ENCODE data around the gene TOX4. TPM values are rescaled to one million over a fixed set of nuclear protein-coding genes. Genes with fewer than 3 reads are reported as not detected.

The TOX4 gene
- total RNA-seq, 2 donors from 2014 or later = 68.9 to 72.4 TPM

DNA sequence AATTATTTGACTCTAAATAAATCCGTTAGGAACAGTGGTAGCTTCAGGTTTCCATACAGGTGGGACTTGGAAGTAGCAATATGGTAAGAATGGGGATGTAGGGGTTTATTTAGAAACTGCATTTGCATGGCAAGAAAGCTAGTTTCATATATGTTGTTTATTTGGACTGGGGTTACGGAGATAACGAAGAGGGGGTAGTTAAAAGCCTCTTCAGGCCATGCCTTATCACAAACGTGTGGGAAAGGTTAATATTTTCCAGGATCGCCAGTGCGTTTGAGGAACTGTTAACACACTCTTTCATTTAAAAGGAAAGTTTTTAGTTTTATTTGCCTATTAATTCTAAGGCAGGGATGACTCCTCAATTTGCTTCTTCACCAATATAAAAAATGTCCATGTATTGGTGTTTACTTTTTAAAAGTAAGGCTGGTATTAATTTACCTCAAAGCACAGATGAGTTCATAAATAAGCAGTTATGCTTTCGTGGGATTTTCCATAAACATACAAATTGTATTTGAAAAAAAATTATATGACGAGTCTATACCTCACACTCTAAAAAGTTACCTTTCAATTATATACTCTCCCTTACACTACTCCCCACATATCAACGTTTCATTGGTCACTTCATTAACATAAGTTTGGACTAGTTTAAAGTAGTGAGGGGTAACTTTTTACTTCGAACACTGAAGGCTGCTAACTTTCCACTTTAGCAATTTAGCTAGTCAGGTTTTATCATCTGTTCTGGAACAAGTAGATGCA, 1.1 kb upstream of the TOX4 start:
- DNase-seq (no peak), ATAC-seq (replicated peaks in 1 of 2) (no peak)
- H3K36me3 Mint-ChIP-seq (ENCODE audit: insufficient read depth in 2 of 2) = peaks cover 3 to 12% of the 10 kb centered on the region in 2 donors
- peak overlapping the region; percentile 83 to 100 for H3K4me3 Mint-ChIP-seq
- no peaks in the 10 kb centered on the region for H3K27me3 Mint-ChIP-seq (ENCODE audit: low read depth)
- peak overlapping the region; percentile 93 for H3K27ac Mint-ChIP-seq
- no peaks in the 10 kb centered on the region for H3K9me3 Mint-ChIP-seq
- H3K4me1 Mint-ChIP-seq (ENCODE audit: low read depth) = peaks cover 29% of the 10 kb centered on the region

DNA sequence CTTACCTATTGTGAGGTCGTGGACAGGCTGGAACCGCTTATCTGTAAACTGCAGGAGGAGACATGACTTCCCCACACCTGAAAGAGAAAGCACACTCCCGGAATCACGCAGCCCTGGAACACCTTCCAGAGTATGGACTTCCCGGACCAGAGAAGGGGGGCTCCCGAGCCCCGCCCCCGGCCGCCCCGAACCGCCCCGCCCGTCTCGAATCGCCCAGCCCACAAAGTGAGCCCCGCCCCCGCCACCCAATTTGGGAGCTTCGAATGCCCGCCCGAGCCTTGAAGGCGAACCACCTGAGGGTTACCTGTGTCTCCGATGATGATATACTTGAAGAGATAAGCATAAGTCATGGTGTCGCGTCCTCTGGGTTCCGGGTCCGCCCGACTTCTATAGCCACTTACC, 471 bp upstream of the TOX4 start:
- ATAC-seq (replicated peaks in 1 of 2) = peak in 1 of 2 donors; percentile 53
- Mint-ChIP-seq H3K4me1 (ENCODE audit: low read depth) (peaks cover 29% of the 10 kb centered on the region), H3K36me3 (ENCODE audit: insufficient read depth in 2 of 2) (peaks cover 3 to 12% of the 10 kb centered on the region in 2 donors), H3K4me3 (peak overlapping the region; percentile 83 to 100), H3K27ac (peak overlapping the region; percentile 93), H3K27me3 (ENCODE audit: low read depth) (no peaks in the 10 kb centered on the region), H3K9me3 (no peaks in the 10 kb centered on the region)
- peak in 1 of 2 donors; percentile 79 for DNase-seq

DNA sequence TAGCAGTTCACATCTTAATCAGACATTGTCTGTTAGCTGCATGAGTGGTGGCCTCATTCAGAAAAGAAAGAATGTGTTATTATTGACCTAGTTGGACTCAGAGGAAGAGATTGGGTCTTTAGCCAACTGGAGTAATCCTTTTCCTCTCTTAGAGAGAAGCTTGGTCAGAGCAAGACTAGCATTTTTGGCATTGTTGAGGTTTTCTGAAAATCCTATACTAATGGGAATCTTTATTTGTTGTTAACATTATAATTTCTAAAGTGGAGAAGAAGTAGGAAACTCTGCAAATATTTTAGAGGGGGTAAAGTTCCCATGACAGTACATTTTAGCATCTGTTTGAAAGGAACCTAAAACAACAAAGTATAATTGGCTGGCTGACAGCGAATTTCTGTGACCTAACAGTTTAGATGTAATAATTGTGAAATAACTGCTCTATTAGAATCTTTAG, 9.7 kb downstream of the TOX4 start:
- Mint-ChIP-seq H3K36me3 (ENCODE audit: insufficient read depth in 2 of 2) (peaks cover 0 to 17% of the 10 kb centered on the region in 2 donors), H3K9me3 (no peaks in the 10 kb centered on the region), H3K4me3 (no peak overlapping the region), H3K27ac (no peak overlapping the region), H3K27me3 (ENCODE audit: low read depth) (no peaks in the 10 kb centered on the region), H3K4me1 (ENCODE audit: low read depth) (peaks cover 9% of the 10 kb centered on the region)
- ATAC-seq (replicated peaks in 1 of 2) (no peak), DNase-seq (no peak)

DNA sequence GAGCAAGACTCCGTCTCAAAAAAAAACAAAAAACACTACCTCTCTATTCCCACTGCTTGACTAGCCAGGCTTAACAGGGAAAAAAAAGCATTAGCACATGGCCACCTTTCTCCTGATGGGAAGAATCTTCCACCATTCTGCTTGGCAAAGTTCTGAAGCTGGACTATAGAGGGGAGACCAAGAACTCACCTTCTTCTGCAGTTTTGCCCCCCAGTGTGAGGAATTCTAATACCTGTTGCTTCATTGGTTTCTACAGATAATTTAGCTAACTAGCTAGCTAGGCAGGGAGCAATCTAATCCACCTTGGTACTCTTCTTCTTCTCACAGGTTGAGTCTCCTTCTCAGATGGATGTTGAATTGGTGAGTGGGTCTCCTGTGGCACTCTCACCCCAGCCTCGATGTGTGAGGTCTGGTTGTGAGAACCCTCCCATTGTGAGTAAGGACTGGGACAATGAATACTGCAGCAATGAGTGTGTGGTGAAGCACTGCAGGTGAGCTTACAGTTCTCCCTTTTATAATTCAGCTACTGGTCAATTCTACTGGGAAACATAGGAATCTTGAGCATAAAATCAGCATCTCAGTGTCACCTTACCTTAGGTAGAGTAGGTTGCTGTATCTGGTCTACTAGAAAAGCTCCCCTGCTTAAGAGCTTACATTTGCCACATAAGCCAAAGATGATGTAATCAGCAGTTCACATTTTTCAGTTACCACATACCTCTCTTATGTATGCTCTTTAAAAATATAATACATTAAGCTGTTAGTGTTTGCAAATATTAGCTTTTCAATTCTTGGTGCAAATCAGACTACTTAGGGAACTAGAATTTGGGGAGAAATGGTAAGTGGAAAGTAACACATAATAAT, 18.1 kb downstream of the TOX4 start:
- Mint-ChIP-seq H3K27me3 (ENCODE audit: low read depth) (no peaks in the 10 kb centered on the region), H3K4me1 (ENCODE audit: low read depth) (peaks cover 20% of the 10 kb centered on the region), H3K4me3 (no peak overlapping the region), H3K36me3 (ENCODE audit: insufficient read depth in 2 of 2) (peaks cover 10 to 31% of the 10 kb centered on the region in 2 donors), H3K9me3 (no peaks in the 10 kb centered on the region), H3K27ac (peak overlapping the region; percentile 73)
- DNase-seq (no peak), ATAC-seq (replicated peaks in 1 of 2) (no peak)

DNA sequence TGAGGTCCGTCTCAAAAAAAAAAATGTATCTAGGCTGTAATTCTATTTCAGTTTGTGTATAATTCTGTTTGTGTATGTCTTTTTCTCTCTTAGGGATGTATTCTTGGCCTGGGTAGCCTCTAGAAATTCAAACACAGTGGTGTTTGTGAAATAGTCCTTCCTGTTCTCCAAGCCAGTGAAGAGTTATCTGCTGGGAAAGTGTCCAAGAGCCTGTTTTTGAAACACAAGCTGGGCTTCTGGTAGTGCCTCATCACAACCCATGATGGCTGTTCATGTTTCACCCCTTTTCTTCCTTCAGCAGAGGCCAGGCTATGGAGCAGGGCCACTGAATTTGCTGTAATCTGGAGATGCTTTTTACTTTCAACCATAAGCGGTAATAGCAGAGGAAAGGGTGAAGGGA, 19.5 kb downstream of the TOX4 start:
- Mint-ChIP-seq H3K9me3 (no peaks in the 10 kb centered on the region), H3K4me3 (no peak overlapping the region), H3K4me1 (ENCODE audit: low read depth) (peaks cover 23% of the 10 kb centered on the region), H3K36me3 (ENCODE audit: insufficient read depth in 2 of 2) (peaks cover 10 to 28% of the 10 kb centered on the region in 2 donors), H3K27ac (no peak overlapping the region), H3K27me3 (ENCODE audit: low read depth) (no peaks in the 10 kb centered on the region)
- no peak for DNase-seq
- no peak for ATAC-seq (replicated peaks in 1 of 2)

DNA sequence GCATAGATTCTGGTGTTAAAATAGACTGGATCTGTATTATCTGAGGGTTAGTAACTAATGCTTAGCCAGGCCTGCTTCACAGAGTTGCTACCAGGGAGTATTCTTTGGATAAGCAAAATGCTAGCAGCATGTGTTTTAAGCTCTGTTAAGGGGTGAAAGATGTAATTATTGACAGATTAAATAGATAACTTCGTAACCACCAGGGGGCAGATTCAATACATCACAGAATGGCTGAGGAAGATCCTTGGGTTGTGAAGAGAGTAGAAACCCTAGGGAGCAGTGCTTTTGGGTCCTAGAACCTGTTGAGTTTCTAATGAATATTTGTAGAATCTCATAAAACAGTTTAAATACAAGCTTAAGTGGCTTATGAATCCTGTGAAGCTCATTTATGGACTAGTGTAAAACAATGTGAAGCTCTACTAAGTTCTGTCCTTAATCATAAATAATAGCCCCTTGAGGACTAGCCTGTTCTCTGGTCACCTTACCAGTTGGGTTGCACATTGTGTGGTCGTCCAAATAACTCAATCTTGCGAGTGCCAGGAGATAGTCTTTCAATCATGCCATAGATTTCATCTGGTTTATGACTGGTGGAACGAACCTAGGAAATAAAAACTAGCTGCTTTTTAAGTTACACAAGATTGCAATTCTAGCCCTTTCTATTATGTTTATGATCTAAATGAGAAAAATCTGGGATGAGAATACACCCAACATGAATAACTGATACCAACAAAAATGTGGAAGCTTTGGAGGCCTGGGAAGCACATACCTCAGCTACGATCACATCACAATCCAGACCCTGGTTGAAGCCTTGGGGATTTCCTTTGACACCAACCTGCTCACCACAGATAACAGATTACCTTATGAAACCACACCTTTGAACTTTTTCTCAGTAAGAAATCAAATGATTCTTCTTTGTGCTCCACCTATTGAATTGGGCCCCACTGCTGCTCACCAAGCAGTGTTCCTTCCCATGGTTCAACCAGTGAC, 21.8 kb downstream of the TOX4 start:
- peak; percentile 72 to 83 for ATAC-seq (replicated peaks in 1 of 2)
- peaks cover 28% of the 10 kb centered on the region for H3K4me1 Mint-ChIP-seq (ENCODE audit: low read depth)
- peak; percentile 24 to 27 for DNase-seq
- peaks cover 9 to 23% of the 10 kb centered on the region in 2 donors for H3K36me3 Mint-ChIP-seq (ENCODE audit: insufficient read depth in 2 of 2)
- peak overlapping the region; percentile 86 for H3K27ac Mint-ChIP-seq
- no peaks in the 10 kb centered on the region for H3K9me3 Mint-ChIP-seq
- no peaks in the 10 kb centered on the region for H3K27me3 Mint-ChIP-seq (ENCODE audit: low read depth)
- H3K4me3 Mint-ChIP-seq = peak overlapping the region; percentile 13 to 40

DNA sequence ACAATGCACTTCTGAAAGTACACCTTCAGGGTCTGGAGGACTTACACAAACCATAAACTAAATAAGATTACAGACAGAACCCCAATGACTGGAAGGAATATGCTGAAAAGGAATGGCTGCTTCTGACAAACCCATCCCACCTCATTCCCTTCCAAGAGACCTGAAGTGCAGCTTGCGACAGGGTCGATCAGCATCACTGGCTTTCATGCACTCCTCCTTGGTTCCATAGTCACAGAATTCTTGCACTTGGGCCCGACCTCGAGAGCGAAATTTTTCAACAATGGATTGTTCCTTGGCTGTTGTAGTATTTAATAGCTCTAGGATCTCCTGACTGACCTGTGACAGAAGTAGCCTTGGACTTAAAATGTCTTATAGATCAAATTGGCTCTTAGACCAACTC, 24.6 kb downstream of the TOX4 start:
- peaks cover 46% of the 10 kb centered on the region for H3K4me1 Mint-ChIP-seq (ENCODE audit: low read depth)
- ATAC-seq (replicated peaks in 1 of 2) = no peak
- no peaks in the 10 kb centered on the region for H3K27me3 Mint-ChIP-seq (ENCODE audit: low read depth)
- no peak overlapping the region for H3K4me3 Mint-ChIP-seq
- no peak for DNase-seq
- peaks cover 4 to 18% of the 10 kb centered on the region in 2 donors for H3K36me3 Mint-ChIP-seq (ENCODE audit: insufficient read depth in 2 of 2)
- peak overlapping the region; percentile 1 for H3K27ac Mint-ChIP-seq
- H3K9me3 Mint-ChIP-seq = no peaks in the 10 kb centered on the region

DNA sequence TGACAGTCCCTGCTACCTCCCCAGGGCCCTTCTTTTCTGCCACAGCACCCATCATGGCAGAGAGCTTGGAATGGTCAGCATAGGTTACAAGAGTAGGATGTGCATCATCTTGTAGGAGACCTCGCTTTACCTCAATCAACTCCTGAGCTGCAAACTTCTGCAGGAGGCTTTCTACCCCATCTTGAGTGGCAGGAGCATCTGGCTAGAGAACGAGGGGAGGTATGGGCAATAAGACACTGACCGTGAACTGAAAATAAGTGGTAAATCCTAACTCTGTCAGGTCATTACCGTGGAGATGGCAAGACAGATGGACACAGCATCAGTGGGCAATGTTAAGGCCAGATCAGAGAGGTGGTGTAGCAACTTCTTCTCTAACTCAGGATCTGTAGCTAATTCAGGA, 26.4 kb downstream of the TOX4 start:
- Mint-ChIP-seq H3K27me3 (ENCODE audit: low read depth) (no peaks in the 10 kb centered on the region), H3K27ac (no peak overlapping the region), H3K4me3 (no peak overlapping the region), H3K4me1 (ENCODE audit: low read depth) (peaks cover 57% of the 10 kb centered on the region), H3K9me3 (no peaks in the 10 kb centered on the region), H3K36me3 (ENCODE audit: insufficient read depth in 2 of 2) (peaks cover 2 to 25% of the 10 kb centered on the region in 2 donors)
- no peak for ATAC-seq (replicated peaks in 1 of 2)
- DNase-seq = no peak

DNA sequence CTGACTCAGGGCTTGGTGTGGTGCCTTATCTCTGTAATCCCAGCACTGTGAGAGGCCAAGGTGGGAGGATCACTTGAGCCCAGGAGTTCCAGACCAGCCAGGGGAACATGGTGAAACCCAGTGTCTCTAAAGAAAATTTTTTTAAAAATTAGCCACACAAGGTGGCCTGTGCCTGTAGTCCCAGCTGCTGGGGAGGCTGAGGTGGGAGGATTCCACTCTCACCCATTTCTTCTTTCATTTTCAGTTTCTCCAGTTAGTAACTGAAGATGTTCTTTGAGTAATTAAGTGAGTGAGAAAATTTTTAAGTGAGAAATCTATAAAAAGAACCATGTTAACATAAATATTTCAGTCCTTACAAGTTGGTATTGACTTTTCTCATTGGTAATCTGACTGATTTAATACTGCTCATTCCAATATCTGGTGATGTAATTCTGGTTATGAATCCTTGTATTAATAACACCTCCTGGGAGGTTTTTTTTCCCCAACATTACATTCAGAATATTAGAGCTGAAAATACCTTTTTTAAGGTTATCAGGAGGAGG, 28.1 kb downstream of the TOX4 start:
- DNase-seq (peak; percentile 17), ATAC-seq (replicated peaks in 1 of 2) (peak; percentile 67 to 70)
- Mint-ChIP-seq H3K4me3 (peak overlapping the region; percentile 53 to 81), H3K4me1 (ENCODE audit: low read depth) (peaks cover 57% of the 10 kb centered on the region), H3K27ac (peak overlapping the region; percentile 94), H3K36me3 (ENCODE audit: insufficient read depth in 2 of 2) (peaks cover 3 to 20% of the 10 kb centered on the region in 2 donors), H3K27me3 (ENCODE audit: low read depth) (no peaks in the 10 kb centered on the region), H3K9me3 (no peaks in the 10 kb centered on the region)

DNA sequence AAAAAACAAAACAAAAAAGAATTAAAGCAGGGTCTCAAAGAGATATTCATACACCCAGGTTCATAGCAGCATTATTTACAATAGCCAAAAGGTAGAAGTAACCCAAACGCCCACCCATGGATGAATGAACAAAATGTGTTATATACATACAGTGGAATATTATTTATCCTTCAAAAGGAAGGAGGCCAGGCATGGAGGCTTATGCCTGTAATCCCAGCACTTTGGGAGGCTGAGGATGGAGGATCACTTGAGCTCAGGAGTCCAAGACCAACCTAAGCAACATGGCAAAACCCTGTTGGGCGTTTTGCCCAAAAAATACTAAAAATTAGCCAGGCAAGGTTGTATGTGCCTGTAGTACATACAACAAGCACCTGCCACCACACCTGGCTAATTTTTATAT, 29.6 kb downstream of the TOX4 start:
- Mint-ChIP-seq H3K4me1 (ENCODE audit: low read depth) (peaks cover 57% of the 10 kb centered on the region), H3K9me3 (peaks cover 0 to 2% of the 10 kb centered on the region in 2 donors), H3K27me3 (ENCODE audit: low read depth) (no peaks in the 10 kb centered on the region), H3K4me3 (no peak overlapping the region), H3K36me3 (ENCODE audit: insufficient read depth in 2 of 2) (peaks cover 14 to 24% of the 10 kb centered on the region in 2 donors), H3K27ac (peak overlapping the region; percentile 48)
- DNase-seq = no peak
- ATAC-seq (replicated peaks in 1 of 2) = no peak

DNA sequence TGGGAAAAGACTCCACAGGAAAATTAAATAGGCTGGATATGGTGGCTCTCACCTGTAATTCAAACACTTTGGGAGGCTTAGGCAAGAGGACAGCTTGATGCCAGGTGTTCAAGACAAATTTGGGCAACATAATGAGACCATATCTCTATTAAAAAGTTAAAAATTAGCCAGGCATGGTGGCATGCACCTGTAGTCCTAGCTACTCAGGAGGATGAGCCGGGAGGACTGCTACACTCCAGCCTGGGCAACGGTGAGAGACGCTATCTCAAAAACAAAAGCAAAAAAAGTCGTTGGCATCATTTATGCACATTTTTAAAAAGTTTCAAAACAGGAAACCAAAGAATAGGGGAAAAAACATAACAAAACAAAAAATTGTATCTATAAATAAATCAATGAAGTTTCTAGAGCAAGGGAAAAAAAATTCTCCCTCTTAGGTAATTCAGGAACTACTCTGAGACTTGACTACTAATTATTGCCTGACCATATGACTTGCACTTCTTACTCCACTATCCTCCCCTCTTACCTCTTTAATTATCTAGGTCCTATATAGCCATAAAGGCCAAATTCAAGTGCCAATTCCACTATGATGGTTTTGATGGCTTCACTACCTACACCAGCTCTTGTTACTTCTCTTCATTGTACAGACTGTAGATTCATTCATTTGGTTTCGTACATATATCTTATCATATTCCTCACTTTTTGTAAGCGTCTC, 32.6 kb downstream of the TOX4 start:
- Mint-ChIP-seq H3K4me1 (ENCODE audit: low read depth) (peaks cover 48% of the 10 kb centered on the region), H3K36me3 (ENCODE audit: insufficient read depth in 2 of 2) (peaks cover 14 to 23% of the 10 kb centered on the region in 2 donors), H3K4me3 (peak overlapping the region; percentile 96 to 98), H3K27me3 (ENCODE audit: low read depth) (no peaks in the 10 kb centered on the region), H3K27ac (peak overlapping the region; percentile 98), H3K9me3 (peaks cover 0 to 4% of the 10 kb centered on the region in 2 donors)
- ATAC-seq (replicated peaks in 1 of 2) (no peak), DNase-seq (no peak)

Measured in activated T-cell treated with anti-CD3 and anti-CD28 coated beads, Interleukin-2, amount 50 U/mL, for 72 hours (primary cell).